Thyroid gland (tissue), 4 donors: ENCODE results near the gene MUC13.

Experiments used
- POLR2A ChIP-seq, 2 donors: fragments of 450-650 bp; IDR thresholded peaks; one replicate each; pipeline ENCODE4 v1.6.1; 2017; ENCODE audit warnings: antibody characterized with exemption in 2 of 2, mild to moderate bottlenecking in 2 of 2, moderate library complexity in 1 of 2
- TF ChIP-seq, protein P1 (sequence below), 6 experiments: fragments of 200-600 bp in 3 of 6; fragments of 450-650 bp in 3 of 6; sonication (generic) in 3 of 6; IDR thresholded peaks; one replicate each; pipeline ENCODE4 v1.5.1; 2016 to 2019; ENCODE audit warnings: antibody characterized with exemption in 6 of 6, mild to moderate bottlenecking in 2 of 6, inconsistent platforms in 1 of 6, moderate library complexity in 1 of 6

DNA sequence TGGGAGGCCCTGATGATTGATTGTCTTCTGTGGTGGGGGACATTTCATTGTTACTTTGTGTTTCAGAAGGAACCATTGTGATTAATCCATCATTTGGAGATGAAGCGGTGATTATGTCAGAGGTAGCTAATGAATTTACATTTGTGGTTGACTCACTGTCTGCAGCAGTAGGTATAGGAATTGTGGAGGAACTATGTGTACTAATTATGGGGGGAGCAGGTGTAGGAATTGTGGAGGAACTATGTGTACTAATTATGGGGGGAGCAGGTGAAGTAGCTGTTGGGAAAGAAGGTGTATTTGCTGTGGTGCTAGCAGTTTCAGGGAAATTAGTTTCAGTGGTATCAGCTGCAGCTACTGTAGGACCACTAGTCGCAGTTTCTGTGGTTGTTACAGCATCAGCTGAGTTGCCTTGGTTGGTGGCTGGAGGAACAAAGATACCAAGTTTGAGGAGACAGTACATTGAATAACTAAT lies 6.9 kb downstream of the MUC13 start:
- TF ChIP-seq, protein P1, sequence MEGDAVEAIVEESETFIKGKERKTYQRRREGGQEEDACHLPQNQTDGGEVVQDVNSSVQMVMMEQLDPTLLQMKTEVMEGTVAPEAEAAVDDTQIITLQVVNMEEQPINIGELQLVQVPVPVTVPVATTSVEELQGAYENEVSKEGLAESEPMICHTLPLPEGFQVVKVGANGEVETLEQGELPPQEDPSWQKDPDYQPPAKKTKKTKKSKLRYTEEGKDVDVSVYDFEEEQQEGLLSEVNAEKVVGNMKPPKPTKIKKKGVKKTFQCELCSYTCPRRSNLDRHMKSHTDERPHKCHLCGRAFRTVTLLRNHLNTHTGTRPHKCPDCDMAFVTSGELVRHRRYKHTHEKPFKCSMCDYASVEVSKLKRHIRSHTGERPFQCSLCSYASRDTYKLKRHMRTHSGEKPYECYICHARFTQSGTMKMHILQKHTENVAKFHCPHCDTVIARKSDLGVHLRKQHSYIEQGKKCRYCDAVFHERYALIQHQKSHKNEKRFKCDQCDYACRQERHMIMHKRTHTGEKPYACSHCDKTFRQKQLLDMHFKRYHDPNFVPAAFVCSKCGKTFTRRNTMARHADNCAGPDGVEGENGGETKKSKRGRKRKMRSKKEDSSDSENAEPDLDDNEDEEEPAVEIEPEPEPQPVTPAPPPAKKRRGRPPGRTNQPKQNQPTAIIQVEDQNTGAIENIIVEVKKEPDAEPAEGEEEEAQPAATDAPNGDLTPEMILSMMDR (IDR thresholded peaks at IDR 0.05): no peak
- TF ChIP-seq POLR2A (IDR thresholded peaks at IDR 0.05): no peak
